ENCODE data around the gene OBSL1.

OBSL1 gene

GRCh38 chr2:219571311-219572236, at the start of gene OBSL1:
OBSL1 (minus strand) TSS chr2:219571539; CDS start chr2:219571232, 307 bp downstream.
- DNase-seq: peak; percentile 98

DNA sequence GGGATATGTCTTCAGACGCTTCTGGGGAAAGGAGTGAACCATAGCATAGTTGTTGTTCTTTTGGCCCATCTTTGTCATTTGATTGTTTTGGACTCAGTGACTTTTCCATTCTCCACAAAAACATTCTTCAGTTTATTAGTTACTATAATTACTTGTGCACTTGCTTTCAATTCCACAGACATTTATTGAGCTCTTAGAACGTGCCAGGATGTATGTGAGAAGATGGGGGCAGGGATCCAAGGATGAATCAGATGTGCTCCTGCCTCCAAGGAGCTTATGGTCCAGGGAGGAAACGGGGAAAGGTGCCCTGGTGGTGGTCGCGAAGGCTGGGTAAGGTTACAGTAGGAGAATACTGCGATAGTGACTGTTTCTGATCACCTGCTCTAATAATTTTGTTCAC, 49.2 kb upstream of the OBSL1 start:
- DNase-seq: no peak

GRCh38 chr2:219619235-219619634, 47.9 kb upstream of the OBSL1 start:
- no peak for DNase-seq

GRCh38 chr2:219618733-219619122, 47.4 kb upstream of the OBSL1 start:
- DNase-seq: no peak

DNA sequence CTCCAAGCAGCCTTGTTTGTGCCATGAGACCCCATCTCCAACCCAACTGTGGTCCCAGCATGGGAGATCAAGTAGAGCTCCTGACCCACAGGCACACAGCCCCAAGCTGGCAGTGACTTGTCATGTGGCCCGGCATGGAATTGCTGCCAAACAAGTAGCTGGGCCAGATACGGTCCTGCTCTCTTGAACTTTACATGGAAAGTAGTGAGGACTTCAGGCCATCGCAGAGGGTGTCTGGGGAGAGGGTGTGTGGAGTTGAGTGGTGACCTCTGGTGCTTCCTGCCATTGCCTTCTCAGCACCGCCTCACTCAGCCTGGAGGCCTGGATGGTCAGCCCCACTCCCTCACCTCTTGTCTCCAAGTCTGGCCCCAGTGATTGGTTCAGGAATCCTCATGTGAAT, 45.2 kb upstream of the OBSL1 start:
- DNase-seq: no peak

DNA sequence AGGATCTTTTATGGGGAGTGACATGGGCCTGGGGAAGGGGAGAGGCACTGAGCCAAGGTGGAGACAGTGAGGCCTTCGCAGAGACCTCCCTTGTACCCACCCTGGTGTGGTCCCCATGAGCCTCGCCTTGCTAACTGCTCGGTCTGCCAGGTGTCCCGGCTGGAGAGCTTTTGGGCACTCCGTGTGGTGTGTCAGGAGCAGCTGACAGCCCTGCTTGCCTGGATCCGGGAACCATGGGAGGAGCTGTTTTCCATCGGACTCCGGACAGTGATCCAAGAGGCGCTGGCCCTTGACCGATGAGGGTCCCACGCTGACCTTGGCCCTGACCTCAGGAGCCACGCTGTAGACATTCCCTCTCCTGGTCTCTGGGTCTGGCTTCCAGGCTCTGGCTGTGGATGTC, 44.6 kb upstream of the OBSL1 start:
- peak; percentile 49 for DNase-seq

DNA sequence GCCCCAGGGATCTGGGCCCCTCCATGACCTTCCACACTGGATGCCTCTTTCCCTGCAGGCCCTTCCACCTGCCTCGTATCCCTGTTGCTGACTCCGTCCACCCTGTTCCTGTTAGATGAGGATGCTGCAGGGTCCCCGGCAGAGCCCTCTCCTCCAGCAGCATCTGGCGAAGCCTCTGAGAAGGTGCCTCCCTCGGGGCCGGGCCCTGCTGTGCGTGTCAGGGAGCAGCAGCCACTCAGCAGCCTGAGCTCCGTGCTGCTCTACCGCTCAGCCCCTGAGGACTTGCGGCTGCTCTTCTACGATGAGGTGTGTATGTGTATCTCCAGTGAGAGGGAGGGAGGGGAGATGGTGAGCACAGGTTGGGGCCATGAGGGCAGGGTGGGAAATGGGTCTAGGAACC, 43.7 kb upstream of the OBSL1 start:
- DNase-seq: no peak

DNA sequence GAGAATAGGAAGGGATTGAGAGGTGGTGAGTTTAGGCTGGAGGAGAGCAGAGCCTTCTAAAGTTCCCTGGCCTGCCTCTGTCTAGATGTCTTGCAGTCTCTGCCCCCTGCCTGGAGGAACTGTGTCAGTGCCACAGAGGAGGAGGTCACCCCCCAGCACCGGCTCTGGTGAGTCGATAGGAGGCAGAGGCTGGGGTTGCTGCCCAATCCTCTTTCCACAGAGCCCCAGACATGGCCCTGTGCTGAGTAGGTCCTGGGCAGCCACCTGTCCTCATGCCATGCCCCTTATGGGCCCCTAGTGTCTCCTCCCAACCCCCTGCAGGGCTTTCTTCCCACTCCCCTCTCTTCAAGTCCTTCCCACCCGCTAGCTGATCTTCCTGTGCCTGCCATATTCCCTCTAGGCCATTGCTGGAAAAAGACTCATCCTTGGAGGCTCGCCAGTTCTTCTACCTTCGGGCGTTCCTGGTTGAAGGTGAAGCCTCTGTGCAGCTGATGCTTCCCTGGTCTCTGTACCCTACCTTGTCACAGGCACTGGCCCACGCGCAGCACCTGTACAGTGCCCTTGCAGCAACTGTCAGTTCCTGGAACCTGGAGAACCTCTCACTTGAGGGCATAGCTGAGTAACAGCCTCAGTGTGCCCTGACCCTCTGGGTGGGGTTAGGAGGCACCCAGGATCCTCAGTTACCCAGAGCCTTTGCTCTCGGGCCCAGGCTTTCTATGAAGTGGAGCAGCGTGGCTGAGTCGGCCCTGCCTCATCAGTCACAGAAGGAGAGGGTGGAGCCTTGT, 42.9 kb upstream of the OBSL1 start:
- no peak for DNase-seq

DNA sequence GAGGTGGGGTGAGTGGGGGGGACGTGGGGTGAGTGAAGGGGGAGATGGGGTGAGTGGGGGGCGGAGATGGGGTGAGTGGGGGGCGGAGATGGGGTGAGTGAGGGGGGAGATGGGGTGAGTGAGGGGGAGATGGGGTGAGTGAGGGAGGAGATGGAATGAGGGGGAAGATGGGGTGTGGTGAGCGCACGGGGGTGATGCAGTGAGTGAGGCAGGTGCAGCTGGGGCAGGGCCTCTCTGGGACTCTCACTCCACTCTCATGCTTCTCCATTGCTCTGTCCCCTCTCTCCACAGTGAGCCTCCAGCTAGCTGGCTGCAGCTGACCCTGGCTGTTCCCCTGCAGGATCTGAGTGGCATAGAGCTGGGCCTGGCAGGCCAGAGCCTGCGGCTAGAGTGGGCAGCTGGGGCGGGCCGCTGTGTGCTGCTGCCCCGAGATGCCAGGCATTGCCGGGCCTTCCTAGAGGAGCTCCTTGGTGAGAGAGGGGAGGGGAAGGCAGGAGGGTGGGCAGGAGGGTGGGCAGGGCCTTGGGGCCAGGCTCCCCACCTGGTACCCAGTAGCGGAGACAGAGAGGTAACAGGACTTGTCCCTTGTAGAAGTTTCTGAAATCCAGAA, 42.2 kb upstream of the OBSL1 start:
- no peak for DNase-seq

- no peak for DNase-seq
Observed at GRCh38 chr2:219612577-219613286, 41.4 kb upstream of the OBSL1 start.

DNA sequence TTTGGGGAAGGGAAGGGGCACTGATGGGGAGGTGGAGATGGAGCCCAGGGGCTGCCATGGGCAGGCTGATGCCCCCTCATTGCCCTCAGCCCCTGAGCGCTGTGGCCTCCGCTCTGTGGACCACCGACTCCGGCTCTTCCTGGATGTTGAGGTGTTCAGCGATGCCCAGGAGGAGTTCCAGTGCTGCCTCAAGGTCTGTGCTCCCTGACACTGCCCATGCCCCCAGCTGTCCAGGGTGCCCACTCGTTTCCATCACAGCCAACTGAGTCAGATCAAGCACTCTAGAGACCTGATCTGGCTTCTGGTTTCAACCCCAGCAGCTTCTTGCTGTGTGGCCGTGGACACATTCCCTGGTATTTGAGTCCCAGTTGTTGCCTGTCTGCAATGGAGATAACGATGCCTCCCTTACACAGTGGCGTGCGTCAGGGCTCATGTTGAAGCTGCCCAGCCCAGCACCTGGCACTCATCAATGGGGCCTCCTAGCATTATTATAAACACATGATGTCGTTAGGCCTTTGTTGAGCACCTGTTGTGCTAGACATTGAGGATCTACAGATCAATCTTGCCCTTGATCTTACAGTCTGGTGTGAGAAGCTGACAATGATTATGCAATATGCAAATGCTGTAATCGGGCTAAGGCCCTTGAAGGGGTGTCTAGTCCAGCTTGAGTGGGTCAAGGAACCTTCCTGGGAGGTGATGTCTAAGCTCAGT, 40.7 kb upstream of the OBSL1 start:
- DNase-seq: peak; percentile 42

DNA sequence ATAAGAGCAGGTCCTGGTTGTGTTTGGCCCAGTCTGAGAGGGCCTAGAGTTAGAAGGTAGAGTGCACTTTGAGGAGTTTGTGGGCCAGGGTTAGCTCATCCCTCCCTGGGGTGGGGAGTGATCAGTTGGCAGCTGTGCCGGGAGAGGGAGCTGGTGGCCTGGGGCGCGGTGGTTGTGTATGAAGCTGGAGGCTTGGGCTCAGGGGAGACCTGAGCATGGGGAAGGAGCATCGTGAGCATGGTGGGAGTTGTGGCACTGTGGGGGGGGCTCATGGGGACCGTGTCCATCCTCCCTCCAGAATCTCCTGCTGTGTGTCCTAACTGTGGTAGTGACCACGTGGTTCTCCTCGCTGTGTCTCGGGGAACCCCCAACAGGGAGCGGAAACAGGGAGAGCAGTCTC, 40.0 kb upstream of the OBSL1 start:
- DNase-seq: peak; percentile 25

GRCh38 chr2:219609149-219609750, 37.9 kb upstream of the OBSL1 start:
- DNase-seq: no peak

DNA sequence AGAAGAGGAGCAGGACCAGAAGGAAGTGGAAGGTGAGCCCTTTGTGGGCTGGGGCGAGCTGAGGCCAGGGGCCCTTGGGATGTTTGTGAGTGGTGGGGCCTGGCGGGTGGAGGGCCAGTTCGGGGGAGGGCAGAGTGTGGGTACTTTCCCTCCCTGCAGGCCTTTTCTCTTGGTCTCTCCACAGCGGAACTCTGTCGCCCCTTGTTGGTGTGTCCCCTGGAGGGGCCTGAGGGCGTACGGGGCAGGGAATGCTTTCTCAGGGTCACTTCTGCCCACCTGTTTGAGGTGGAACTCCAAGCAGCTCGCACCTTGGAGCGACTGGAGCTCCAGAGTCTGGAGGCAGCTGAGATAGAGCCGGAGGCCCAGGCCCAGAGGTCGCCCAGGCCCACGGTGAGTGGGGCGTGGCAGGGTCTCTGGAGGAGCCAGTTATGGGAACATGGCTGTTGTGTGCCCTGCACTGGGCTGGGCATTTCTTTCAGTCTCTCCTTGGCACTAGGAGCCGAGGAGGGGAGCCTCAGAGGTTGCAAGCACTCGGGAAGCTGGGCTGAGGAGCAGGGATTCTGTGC, 37.1 kb upstream of the OBSL1 start:
- DNase-seq: no peak

DNA sequence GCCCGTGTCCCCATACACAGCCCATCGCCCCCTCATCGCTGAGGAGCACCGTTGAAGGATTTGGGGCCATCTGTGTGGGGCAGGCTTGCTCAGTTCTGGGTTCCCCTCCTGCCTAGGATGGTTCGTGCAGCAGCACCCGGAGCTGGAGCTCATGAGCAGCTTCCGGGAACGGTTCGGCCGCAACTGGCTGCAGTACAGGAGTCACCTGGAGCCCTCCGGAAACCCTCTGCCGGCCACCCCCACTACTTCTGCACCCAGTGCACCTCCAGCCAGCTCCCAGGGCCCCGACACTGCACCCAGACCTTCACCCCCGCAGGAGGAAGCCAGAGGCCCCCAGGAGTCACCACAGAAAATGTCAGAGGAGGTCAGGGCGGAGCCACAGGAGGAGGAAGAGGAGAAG, 36.6 kb upstream of the OBSL1 start:
- no peak for DNase-seq

DNA sequence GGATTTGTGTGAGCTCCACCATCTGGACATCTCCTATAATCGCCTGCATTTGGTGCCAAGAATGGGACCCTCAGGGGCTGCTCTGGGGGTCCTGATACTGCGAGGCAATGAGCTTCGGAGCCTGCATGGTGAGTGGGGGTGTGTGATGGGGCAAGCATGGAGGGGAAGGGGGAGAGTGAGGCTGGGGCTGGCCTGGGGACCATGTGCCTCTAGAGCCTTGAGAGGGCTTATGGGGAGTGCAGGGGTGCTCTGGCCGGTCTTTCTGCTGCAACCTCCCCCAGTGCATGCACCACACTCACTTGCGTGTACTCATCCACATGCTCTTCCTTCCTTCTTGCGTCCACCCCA, 34.2 kb upstream of the OBSL1 start:
- no peak for DNase-seq

- DNase-seq: no peak
Observed at GRCh38 chr2:219603771-219604170, 32.4 kb upstream of the OBSL1 start.

DNA sequence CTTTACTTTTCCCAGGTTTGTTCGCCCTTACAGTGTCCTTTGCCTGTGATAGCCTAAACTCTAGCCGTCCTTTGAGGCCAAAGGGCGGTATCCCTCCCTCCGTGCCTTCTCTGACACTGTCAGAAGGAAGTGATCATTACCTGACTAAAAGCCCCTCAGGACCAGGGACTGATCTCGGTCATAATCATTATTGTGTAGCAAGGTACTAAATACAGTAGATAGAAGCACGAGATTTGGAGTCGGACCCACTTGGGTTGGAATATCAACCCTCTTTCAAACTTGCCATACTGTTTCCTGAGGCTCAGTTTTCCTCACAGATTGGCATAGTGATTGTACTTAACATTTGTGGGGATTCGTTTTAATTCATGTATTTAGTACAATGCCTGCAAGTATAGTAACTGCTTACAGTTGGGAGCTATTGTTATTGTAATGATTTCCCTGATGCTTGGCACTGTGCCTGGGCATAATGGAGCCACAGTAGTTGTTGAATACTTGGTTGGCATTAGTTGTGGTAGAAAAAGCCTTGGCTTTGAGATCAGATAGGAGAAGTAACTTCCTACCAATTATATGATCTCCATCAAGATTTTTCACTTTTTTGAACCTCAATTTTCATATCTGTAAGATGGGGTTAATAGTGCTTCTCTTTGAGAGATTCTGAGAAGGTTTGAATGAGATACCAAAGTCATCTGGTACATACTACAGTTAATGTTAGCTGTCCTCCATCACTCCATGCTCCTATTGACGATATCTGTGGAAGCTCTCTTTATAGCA, 27.2 kb upstream of the OBSL1 start:
- no peak for DNase-seq

DNA sequence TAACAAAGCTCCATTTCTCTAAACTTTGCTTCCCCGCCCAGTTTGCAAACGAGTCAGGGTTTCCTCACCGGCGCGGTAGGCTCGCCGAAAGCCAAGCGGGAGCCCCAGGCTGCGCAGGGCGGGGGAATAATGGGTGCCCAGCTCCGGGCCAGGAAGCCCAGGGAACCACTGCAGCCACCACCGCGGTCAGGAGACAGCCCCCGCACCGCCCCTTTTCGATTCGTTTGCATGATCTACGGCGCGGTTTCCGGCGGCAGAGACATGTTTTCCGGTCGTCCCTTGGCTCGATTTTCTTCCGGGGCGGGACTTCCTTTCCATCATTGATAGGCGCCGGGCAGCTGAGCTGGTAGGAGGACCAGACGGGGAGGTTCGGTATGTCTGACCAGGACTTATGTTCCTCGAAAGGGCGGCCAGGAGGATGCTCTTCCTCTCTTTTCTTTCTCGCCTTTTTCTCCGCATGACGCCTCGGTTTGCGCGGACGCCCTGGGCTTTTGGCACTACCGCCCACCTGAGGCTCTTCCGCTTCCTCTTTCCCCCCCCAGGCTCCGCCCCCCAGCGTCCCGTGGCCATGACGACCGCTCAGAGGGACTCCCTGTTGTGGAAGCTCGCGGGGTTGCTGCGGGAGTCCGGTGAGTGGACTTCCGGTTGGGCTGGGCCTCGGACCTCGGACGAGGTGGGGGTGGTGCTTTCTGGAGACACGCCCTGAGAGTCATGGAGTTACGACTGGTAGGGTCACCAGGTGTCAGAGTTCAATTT, 26.4 kb upstream of the OBSL1 start, which contains the start of gene STK11IP:
Gene STK11IP (plus strand): TSS at position 306 of the 756 bp plus-strand sequence. CDS start 263 bp downstream, at position 569.
- DNase-seq: peak; percentile 99

All from islet precursor cell (in vitro differentiated cells).